Breast epithelium (tissue), 3 donors: ENCODE measurements around the gene GUCY2D.

Experiments
- POLR2A ChIP-seq: fragments of 450-650 bp; IDR thresholded peaks from one replicate; pipeline ENCODE4 v1.6.1; 2016; ENCODE audit warnings: antibody characterized with exemption, mild to moderate bottlenecking, moderate library complexity
- TF ChIP-seq, protein P1 (sequence below), 3 donors: fragments of 450-650 bp; IDR thresholded peaks; one replicate each; pipeline ENCODE4 v1.5.1; 2016 to 2017; ENCODE audit warnings: antibody characterized with exemption in 3 of 3, mild to moderate bottlenecking in 3 of 3, moderate library complexity in 3 of 3

- TF ChIP-seq, protein P1, sequence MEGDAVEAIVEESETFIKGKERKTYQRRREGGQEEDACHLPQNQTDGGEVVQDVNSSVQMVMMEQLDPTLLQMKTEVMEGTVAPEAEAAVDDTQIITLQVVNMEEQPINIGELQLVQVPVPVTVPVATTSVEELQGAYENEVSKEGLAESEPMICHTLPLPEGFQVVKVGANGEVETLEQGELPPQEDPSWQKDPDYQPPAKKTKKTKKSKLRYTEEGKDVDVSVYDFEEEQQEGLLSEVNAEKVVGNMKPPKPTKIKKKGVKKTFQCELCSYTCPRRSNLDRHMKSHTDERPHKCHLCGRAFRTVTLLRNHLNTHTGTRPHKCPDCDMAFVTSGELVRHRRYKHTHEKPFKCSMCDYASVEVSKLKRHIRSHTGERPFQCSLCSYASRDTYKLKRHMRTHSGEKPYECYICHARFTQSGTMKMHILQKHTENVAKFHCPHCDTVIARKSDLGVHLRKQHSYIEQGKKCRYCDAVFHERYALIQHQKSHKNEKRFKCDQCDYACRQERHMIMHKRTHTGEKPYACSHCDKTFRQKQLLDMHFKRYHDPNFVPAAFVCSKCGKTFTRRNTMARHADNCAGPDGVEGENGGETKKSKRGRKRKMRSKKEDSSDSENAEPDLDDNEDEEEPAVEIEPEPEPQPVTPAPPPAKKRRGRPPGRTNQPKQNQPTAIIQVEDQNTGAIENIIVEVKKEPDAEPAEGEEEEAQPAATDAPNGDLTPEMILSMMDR (IDR thresholded peaks at IDR 0.05) = no peak
- no peak for TF ChIP-seq POLR2A
Measured at GRCh38 chr17:8062435-8062806, 60.0 kb downstream of the GUCY2D start.
